ENCODE results near the gene NR6A1. TPM values are rescaled to one million over a fixed set of nuclear protein-coding genes. Genes with fewer than 3 reads are reported as not detected.

The NR6A1 gene
- polyA plus RNA-seq, 1 donor from 2014 or later, result 4.3 TPM

GRCh38 chr9:124688238-124688904 lies 82.7 kb downstream of the NR6A1 start:
- Histone ChIP-seq H3K4me3 (ENCODE audit: low read length) (no peak overlapping the region), H3K36me3 (ENCODE audit: insufficient read depth, low read length) (peaks cover 5% of the 10 kb centered on the region), H3K27ac (ENCODE audit: low read length) (no peak overlapping the region), H2AFZ (ENCODE audit: low read depth, low read length) (no peak overlapping the region), H3K4me2 (ENCODE audit: low read length) (no peak overlapping the region), H3K79me2 (replicated peaks; ENCODE audit: insufficient read depth, low read length) (peaks cover 14% of the 10 kb centered on the region), H3K9ac (ENCODE audit: low read length) (no peak overlapping the region), H4K20me1 (ENCODE audit: insufficient read depth) (peaks cover 3% of the 10 kb centered on the region), H3K9me2 (ENCODE audit: insufficient read depth, low read length) (no peaks in the 10 kb centered on the region), H3F3A (ENCODE audit: insufficient read depth, low read length, poor library complexity, severe bottlenecking) (no peaks in the 10 kb centered on the region), H3K27me3 (ENCODE audit: insufficient read depth, low read depth, low read length) (no peaks in the 10 kb centered on the region), H3K9me3 (ENCODE audit: low read length) (no peaks in the 10 kb centered on the region)
- TF ChIP-seq REST (IDR thresholded peaks at IDR 0.05; ENCODE audit: borderline replicate concordance) (no peak), EZH2 (IDR thresholded peaks at IDR 0.05; ENCODE audit: borderline replicate concordance, insufficient read depth, low read length, poor library complexity, severe bottlenecking) (no peak), TAF1 (IDR thresholded peaks at IDR 0.05; ENCODE audit: low read depth) (no peak), MXI1 (conservative IDR thresholded peaks at IDR 0.05; ENCODE audit: poor library complexity, severe bottlenecking) (no peak), SMC3 (conservative IDR thresholded peaks at IDR 0.05; ENCODE audit: poor library complexity) (no peak), CTCF (IDR thresholded peaks at IDR 0.05; ENCODE audit: poor library complexity, severe bottlenecking) (no peak), RAD21 (conservative IDR thresholded peaks at IDR 0.05) (no peak), EP300 (conservative IDR thresholded peaks at IDR 0.05; ENCODE audit: poor library complexity, severe bottlenecking) (no peak), POLR2AphosphoS5 (IDR thresholded peaks at IDR 0.05) (no peak)

- no peak overlapping the region for H3K27ac ChIP-seq (ENCODE audit: low read length)
- no peak overlapping the region for H3K4me2 ChIP-seq (ENCODE audit: low read length)
- peaks cover 3% of the 10 kb centered on the region for H4K20me1 ChIP-seq (ENCODE audit: insufficient read depth)
- H2AFZ ChIP-seq (ENCODE audit: low read depth, low read length), result no peak overlapping the region
- no peaks in the 10 kb centered on the region for H3K27me3 ChIP-seq (ENCODE audit: insufficient read depth, low read depth, low read length)
- H3K36me3 ChIP-seq (ENCODE audit: insufficient read depth, low read length), result peaks cover 8% of the 10 kb centered on the region
- no peak overlapping the region for H3K4me3 ChIP-seq (ENCODE audit: low read length)
- TF ChIP-seq EP300 (conservative IDR thresholded peaks at IDR 0.05; ENCODE audit: poor library complexity, severe bottlenecking) (no peak), MXI1 (conservative IDR thresholded peaks at IDR 0.05; ENCODE audit: poor library complexity, severe bottlenecking) (no peak), TAF1 (IDR thresholded peaks at IDR 0.05; ENCODE audit: low read depth) (no peak), REST (IDR thresholded peaks at IDR 0.05; ENCODE audit: borderline replicate concordance) (no peak), POLR2AphosphoS5 (IDR thresholded peaks at IDR 0.05) (no peak), CTCF (IDR thresholded peaks at IDR 0.05; ENCODE audit: poor library complexity, severe bottlenecking) (no peak), SMC3 (conservative IDR thresholded peaks at IDR 0.05; ENCODE audit: poor library complexity) (no peak), EZH2 (IDR thresholded peaks at IDR 0.05; ENCODE audit: borderline replicate concordance, insufficient read depth, low read length, poor library complexity, severe bottlenecking) (no peak), RAD21 (conservative IDR thresholded peaks at IDR 0.05) (no peak)
- H3K9me3 ChIP-seq (ENCODE audit: low read length), result no peaks in the 10 kb centered on the region
- no peaks in the 10 kb centered on the region for H3F3A ChIP-seq (ENCODE audit: insufficient read depth, low read length, poor library complexity, severe bottlenecking)
- no peaks in the 10 kb centered on the region for H3K9me2 ChIP-seq (ENCODE audit: insufficient read depth, low read length)
- peaks cover 9% of the 10 kb centered on the region for H3K79me2 ChIP-seq (replicated peaks; ENCODE audit: insufficient read depth, low read length)
- no peak overlapping the region for H3K9ac ChIP-seq (ENCODE audit: low read length)
Observed at GRCh38 chr9:124686918-124687317, 84.2 kb downstream of the NR6A1 start.
